Neural crest cell (in vitro differentiated cells): ENCODE data around the gene OR4K17. TPM values are rescaled to one million over a fixed set of nuclear protein-coding genes. Genes with fewer than 3 reads are reported as not detected.

ENCODE experiments used
- DNase-seq: peaks from one replicate; pipeline ENCODE4 v3.0.0; 2021; ENCODE audit warnings: low read depth, mixed read lengths, low spot score
- H3K27ac Mint-ChIP-seq: one replicate; pipeline ENCODE4 v1.8.0; 2021; ENCODE audit warnings: mild to moderate bottlenecking, mixed read lengths; ENCODE audit not compliant: unreplicated experiment
- H3K27me3 Mint-ChIP-seq: 2 replicates; pipeline ENCODE4 v1.8.0; 2021; ENCODE audit warnings: low read depth, mild to moderate bottlenecking, mixed read lengths
- H3K36me3 Mint-ChIP-seq: 2 replicates; pipeline ENCODE4 v1.8.0; 2021; ENCODE audit warnings: low read depth, mild to moderate bottlenecking, mixed read lengths
- H3K4me1 Mint-ChIP-seq: 2 replicates; pipeline ENCODE4 v1.8.0; 2021; ENCODE audit warnings: mixed read lengths
- H3K4me3 Mint-ChIP-seq: one replicate; pipeline ENCODE4 v1.8.0; 2021; ENCODE audit warnings: mild to moderate bottlenecking, mixed read lengths
- H3K9me3 Mint-ChIP-seq: 2 replicates; pipeline ENCODE4 v1.8.0; 2021; ENCODE audit warnings: mixed read lengths
- CTCF ChIP-seq: fragments of 200-600 bp; sonication (generic); conservative IDR thresholded peaks from 2 replicates; pipeline ENCODE4 v1.5.0; 2021; ENCODE audit warnings: antibody characterized with exemption, mild to moderate bottlenecking
- total RNA-seq: library from RNA; stranded (reverse); gene quantifications from 2 replicates; pipeline ENCODE4 v1.2.1, GENCODE V29; 2021

Gene OR4K17
- total RNA-seq, 1 donor from 2014 or later: not detected

GRCh38 chr14:20118795-20119194 is 8.3 kb downstream of the OR4K17 start:
- Mint-ChIP-seq H3K36me3 (peaks cover 8% of the 10 kb centered on the region), H3K9me3 (peaks cover 36% of the 10 kb centered on the region), H3K27me3 (no peaks in the 10 kb centered on the region), H3K4me1 (no peaks in the 10 kb centered on the region), H3K27ac (no peak overlapping the region), H3K4me3 (no peak overlapping the region)
- no peak for TF ChIP-seq CTCF
- DNase-seq: no peak

GRCh38 chr14:20138520-20138919 is 28.0 kb downstream of the OR4K17 start, which contains the start of gene OR4N5:
OR4N5 (plus strand) TSS chr14:20138820; CDS start chr14:20143736, 4,916 bp downstream.
- H3K27ac Mint-ChIP-seq: no peak within 1 kb of the TSS

GRCh38 chr14:20143911-20144310 is 33.4 kb downstream of the OR4K17 start:
- H3K9me3 Mint-ChIP-seq: peaks cover 31% of the 10 kb centered on the region
- no peak overlapping the region for H3K27ac Mint-ChIP-seq
- no peak for DNase-seq
- H3K4me3 Mint-ChIP-seq: no peak overlapping the region
- no peaks in the 10 kb centered on the region for H3K4me1 Mint-ChIP-seq
- no peaks in the 10 kb centered on the region for H3K27me3 Mint-ChIP-seq
- no peaks in the 10 kb centered on the region for H3K36me3 Mint-ChIP-seq
- no peak for TF ChIP-seq CTCF

More at GRCh38 chr14:20138520-20138919, 28.0 kb downstream of the OR4K17 start, which contains the start of gene OR4N5:
- H3K9me3 Mint-ChIP-seq: peaks cover 39% of the 10 kb centered on the region
- TF ChIP-seq CTCF: no peak
- peaks cover 3% of the 10 kb centered on the region for H3K36me3 Mint-ChIP-seq
- H3K27me3 Mint-ChIP-seq: no peaks in the 10 kb centered on the region
- no peak within 1 kb of the TSS for H3K4me3 Mint-ChIP-seq
- no peak for DNase-seq
- H3K4me1 Mint-ChIP-seq: no peaks in the 10 kb centered on the region

GRCh38 chr14:20144820-20145219 is 34.3 kb downstream of the OR4K17 start:
- DNase-seq: no peak
- no peak for TF ChIP-seq CTCF
- H3K4me3 Mint-ChIP-seq: no peak overlapping the region
- no peaks in the 10 kb centered on the region for H3K36me3 Mint-ChIP-seq
- peaks cover 30% of the 10 kb centered on the region for H3K9me3 Mint-ChIP-seq
- H3K27ac Mint-ChIP-seq: no peak overlapping the region
- no peaks in the 10 kb centered on the region for H3K4me1 Mint-ChIP-seq
- no peaks in the 10 kb centered on the region for H3K27me3 Mint-ChIP-seq

GRCh38 chr14:20164462-20164861 is 53.9 kb downstream of the OR4K17 start:
- Mint-ChIP-seq H3K4me1 (no peaks in the 10 kb centered on the region), H3K36me3 (peaks cover 6% of the 10 kb centered on the region), H3K27me3 (no peaks in the 10 kb centered on the region), H3K9me3 (peaks cover 25% of the 10 kb centered on the region), H3K27ac (no peak overlapping the region), H3K4me3 (no peak overlapping the region)
- no peak for DNase-seq
- no peak for TF ChIP-seq CTCF
